Lower leg skin (tissue), 3 donors: ENCODE results near the gene RPS6KC1.

Experiments used
- POLR2A ChIP-seq, 2 donors: fragments of 450-650 bp; IDR thresholded peaks; one replicate each; pipeline ENCODE4 v1.6.1; 2016 to 2017; ENCODE audit warnings: antibody characterized with exemption in 2 of 2, mild to moderate bottlenecking in 1 of 2, moderate library complexity in 1 of 2
- TF ChIP-seq, protein P1 (sequence below), 3 donors: fragments of 450-650 bp; IDR thresholded peaks; one replicate each; pipeline ENCODE4 v1.5.1; 2016; ENCODE audit warnings: antibody characterized with exemption in 3 of 3, mild to moderate bottlenecking in 3 of 3, moderate library complexity in 2 of 3

DNA sequence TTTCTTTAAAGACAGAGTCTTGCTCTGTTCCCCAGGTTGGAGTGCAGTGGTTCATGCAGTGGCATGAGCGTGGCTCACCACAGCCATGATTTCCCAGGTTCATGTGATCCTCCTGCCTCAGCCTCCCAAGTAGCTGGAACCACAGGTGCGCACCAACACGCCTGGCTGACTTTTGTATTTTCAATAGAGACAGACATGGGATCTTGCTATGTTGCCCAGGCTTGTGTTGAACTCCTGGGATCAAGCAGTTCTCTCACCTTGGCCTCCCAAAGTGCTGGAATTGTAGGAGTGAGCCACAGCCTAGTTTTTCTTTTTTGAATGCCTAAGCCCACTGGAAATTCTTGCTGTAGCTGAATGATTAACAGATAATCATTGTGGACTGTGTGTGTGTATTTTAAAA is 113.5 kb downstream of the RPS6KC1 start:
- TF ChIP-seq, protein P1, sequence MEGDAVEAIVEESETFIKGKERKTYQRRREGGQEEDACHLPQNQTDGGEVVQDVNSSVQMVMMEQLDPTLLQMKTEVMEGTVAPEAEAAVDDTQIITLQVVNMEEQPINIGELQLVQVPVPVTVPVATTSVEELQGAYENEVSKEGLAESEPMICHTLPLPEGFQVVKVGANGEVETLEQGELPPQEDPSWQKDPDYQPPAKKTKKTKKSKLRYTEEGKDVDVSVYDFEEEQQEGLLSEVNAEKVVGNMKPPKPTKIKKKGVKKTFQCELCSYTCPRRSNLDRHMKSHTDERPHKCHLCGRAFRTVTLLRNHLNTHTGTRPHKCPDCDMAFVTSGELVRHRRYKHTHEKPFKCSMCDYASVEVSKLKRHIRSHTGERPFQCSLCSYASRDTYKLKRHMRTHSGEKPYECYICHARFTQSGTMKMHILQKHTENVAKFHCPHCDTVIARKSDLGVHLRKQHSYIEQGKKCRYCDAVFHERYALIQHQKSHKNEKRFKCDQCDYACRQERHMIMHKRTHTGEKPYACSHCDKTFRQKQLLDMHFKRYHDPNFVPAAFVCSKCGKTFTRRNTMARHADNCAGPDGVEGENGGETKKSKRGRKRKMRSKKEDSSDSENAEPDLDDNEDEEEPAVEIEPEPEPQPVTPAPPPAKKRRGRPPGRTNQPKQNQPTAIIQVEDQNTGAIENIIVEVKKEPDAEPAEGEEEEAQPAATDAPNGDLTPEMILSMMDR (IDR thresholded peaks at IDR 0.05): no peak
- TF ChIP-seq POLR2A (IDR thresholded peaks at IDR 0.05): no peak
